Lung microvascular endothelial cell (primary cell): Measurements from ENCODE around the gene BSND. TPM values are rescaled to one million over a fixed set of nuclear protein-coding genes. Genes with fewer than 3 reads are reported as not detected.

Source experiments
- DNase-seq, 2 donors: peaks; one replicate each; pipeline versions ENCODE4 v3.0.0 to v3.0.0-alpha.2; 2010; ENCODE audit warnings: low read depth in 2 of 2
- total RNA-seq: library from RNA; depleted of rRNA; stranded (reverse); fragments of >200 nt; gene quantifications from 2 replicates; pipeline ENCODE4 v1.2.1, GENCODE V29; 2014

Gene BSND
- total RNA-seq, 1 donor from 2014 or later: not detected

DNA sequence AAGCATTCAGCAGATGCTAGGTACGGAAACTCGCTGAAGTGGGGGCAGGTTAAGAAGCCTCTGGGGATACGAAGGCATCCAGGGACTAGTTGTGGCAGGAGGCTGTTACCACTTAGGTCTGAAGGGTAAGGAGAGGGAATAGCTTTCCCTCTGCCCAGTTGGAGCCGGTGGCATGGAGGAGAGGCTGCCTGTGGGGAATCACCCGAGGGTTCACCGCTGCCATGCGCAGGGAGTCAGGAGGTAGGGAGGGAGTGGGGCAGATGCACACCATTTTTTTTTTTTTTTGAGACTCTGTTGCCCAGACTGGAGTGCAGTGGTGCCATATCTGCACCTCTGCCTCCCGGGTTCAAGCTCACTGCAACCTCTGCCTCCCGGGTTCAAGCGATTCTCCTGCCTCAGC, 46.7 kb downstream of the BSND start:
- DNase-seq: no peak

DNA sequence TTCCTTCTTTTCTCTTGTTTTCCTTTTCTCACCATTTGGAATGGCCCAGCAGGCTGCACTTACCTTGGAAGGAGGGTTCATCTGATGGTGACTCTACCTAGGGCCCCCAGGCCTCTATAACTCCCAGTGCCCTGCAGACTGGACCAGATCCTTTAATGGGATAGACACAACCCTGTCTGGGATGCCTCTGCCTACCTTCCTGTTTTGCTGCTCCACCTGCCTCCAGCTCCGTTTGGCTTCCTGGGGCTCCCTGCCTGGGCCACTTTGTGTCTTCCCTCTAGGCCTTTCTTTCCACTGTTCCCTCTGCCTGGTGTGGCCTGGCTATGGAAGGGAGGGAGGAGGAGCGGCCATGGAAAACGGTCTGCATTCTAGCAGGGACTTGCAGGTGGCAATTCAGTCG, 48.1 kb downstream of the BSND start:
- no peak for DNase-seq

DNA sequence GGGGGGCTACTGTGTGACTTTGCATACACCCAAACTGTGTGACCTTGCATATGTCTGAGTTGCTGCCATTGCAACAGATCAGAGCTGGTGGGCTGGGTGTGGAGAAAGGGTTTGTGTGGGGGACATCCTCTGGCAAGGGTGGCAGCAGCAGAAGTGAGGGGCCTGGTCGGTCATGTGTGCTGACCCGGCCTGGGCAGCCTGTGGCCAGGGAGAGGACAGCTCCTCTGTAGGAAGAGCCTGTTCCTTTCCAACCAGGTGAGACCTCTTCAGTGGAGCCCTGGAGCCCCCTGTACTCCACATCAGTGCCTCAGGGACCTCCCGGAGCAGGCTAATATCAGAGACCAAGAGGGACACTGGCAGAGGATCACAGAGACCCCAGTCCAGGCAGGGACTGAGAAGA, 48.9 kb downstream of the BSND start:
- no peak for DNase-seq

DNA sequence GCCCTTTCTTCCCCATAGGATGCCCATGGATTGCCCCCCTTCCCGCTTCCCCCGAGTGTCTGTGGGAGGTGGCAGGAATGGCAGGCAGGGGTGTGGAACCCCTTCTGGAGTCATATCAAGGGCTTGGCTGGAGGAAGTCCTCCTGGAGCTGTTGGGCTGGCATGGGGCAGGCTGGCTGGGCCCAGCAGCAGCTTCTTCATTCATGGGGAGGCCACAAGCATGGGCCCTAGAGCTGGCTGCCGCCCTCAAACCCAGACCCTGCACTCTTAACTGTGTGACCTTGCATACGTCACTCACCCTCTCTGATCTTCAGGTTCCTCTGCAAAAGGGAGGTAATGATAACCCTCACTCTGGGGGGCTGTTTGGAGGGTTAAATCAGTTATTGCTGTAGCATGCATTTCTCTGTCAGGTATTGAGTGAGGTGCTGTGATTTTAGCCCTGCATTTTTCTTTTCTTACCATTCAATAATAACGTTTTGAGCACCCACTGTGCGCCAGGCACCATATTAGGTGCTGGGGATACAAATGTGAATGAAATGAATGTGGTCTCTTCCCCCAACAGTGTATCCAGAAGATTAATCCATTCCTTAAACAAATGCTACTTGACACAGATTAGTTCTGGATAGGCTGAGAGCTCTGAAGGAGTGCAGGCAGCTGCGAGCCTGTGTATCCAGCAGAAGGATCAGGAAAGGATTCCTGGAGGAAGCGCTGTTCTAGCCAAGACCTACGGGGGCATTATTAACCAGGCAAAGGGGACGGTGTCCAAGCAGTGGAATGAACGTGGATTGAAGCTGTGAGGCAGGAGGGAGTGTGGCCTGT, 49.9 kb downstream of the BSND start:
- DNase-seq: no peak

DNA sequence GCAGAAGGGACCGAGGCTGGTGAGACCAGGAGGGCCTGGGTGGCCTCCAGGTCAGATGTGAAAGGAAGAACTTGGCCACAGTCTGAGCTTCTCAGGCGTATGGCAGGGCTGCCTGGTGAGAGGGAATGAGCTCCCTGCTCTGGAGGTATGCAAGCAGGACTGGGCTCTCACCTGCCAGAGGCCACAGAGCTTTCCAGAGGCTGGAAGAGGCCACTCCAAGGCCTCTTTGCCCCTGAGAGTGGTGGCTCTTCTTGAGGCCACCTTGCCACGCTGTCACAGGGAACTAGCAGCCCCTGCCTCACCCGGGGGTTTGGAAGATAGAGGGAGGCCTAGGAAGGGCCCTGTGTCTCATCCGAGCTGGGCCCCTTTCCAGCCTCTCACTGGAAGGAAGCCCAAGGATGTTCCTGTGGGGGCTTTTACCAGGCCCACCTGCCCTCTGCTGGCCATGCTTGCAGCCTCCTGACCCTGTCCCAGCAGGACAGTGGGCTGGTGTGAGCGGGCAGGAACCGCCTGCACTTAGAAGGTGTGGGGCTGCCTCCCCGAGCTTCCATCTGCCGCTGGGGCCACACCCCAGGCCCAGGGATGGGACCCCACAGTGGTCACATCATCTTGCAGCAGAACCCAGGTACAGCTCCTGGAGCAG, 50.7 kb downstream of the BSND start:
- no peak for DNase-seq

DNA sequence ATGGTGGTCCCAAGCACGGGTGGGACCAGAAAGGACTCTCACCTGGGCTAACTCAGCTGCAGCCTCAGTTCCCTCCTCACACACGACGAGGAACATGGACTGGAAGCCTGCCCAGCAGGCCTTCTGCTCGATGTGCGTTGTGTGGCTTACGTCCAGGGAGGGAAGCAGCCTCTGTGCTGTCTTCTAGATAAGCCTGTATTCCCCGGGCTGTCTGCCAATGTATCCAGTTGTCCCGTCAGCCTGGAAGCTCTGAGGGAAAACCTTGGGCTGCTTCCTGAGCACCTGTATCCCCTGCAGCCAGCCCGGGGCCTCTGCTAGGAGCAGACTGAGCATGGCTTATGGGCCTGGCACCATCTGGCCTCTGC, 51.2 kb downstream of the BSND start:
- DNase-seq: peak; percentile 76 to 83

DNA sequence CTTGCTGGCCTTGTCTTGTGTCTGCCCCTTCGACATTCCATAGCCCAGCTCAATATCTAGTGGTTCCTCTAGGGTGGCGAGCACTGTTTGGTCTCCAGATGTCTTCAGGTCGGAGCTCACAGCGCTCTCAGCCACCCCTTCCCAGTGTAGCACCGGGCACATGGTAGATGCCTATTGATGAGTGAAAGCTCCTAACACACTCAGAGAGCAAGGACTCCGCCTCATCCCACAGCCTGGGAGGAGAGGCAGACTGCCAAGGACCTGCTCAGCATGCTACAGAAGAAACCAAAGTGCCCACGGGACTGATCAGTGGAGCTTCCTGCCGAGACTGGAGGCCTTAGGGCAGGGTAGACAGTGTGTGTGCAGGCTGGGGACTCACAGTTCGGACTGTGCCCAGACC, 51.5 kb downstream of the BSND start:
- DNase-seq: peak in 1 of 2 donors; percentile 12

DNA sequence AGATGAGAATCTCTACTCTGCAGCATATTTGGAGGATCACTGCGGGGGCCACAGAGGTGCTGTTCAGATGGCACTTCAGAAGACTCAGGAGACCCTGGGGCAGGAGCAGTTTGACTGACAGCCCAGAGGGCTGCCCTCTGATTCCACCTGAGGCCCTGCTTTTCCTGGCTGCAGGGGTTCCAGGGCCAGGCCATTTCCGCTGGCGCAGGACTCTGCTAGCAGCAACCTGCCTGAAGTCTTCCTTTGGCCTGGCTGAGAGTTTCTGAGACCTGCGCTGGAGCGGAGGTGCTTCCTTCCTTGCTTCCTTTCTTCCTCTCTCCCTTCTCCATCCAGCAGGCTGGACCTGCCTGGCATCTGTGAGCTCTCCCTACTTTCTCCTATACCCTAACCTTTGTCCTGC, 52.4 kb downstream of the BSND start:
- DNase-seq: no peak

DNA sequence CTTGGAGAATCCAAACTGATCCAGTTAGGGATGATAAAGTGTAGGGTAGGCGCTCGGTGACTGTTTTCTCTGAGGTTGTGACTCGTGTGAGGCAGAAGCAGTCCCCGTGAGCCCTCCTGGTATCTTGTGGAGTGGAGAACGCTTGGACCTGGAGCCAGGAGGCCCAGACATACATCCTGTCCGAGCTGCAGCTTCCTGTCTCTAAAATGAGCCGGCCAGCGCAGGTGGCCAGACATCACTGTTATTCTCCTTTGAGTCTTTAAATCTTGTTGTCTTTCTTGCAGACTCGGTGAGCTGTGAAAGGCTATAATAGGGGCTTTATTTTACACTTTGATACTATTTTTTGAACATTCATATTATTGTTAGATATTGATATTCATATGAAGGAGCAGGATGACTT, 52.9 kb downstream of the BSND start:
- DNase-seq: peak; percentile 23 to 29

DNA sequence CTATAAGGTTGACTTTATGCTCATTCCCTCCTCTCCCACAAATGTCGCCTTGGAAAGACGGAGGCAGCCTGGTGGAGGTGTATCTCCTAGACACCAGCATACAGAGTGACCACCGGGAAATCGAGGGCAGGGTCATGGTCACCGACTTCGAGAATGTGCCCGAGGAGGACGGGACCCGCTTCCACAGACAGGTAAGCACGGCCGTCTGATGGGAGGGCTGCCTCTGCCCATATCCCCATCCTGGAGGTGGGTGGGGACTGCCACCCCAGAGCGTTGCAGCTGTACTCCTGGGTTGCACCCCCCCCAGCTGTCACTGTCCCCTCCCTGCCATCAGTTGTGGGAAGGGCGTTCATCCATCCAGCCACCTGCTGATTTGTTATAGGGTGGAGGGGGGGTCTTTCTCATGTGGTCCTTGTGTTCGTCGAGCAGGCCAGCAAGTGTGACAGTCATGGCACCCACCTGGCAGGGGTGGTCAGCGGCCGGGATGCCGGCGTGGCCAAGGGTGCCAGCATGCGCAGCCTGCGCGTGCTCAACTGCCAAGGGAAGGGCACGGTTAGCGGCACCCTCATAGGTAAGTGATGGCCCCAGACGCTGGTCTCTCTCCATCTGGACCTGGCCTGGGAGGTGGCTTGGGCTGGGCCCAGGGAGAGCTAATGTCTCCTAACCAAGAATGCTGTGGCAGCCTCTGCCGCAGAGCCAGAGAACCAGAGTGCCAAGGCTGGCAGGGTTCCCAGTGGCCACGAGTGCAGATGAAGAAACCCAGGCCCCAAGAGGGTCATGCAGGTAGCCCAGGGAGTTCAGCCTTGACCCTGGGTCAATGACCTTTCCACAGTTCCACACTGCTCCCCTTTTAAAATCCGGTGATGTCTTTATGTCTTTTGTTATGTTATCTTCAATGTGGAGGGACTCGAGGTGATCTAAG, 53.7 kb downstream of the BSND start:
- no peak for DNase-seq

DNA sequence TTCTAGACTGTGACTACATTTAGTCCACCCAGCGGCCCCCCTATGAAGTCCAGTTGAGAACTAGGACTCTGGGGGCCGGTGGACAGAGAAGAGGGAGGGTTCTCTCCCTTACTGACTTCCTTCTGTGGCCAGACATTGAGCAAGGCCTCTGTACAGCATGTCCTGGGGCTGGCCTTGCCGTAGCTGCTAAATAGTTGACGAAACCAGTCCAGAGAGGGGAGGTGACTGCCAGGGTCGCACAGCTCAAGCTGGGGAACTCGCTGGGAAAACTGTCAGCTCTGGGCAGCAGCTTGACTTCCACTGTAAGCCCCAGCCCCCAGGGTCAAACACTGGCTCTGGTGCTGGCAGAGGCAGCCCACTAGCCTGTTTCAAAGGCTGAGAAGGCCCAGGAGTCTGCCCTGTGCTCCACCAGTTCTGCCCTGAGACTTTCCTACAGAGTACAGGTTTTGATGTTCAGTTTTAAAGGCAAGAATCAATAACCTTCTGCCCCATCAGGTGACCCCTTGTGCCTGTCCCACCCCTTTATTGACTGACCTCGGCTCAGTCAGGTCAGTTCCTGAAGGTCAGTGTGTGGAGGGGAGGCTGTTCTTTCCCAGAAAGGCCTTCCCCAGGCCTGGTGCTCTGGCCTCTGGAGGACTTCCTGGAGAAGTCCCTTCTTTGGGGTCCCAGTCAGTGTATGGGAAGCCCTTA, 54.7 kb downstream of the BSND start:
- DNase-seq: no peak

DNA sequence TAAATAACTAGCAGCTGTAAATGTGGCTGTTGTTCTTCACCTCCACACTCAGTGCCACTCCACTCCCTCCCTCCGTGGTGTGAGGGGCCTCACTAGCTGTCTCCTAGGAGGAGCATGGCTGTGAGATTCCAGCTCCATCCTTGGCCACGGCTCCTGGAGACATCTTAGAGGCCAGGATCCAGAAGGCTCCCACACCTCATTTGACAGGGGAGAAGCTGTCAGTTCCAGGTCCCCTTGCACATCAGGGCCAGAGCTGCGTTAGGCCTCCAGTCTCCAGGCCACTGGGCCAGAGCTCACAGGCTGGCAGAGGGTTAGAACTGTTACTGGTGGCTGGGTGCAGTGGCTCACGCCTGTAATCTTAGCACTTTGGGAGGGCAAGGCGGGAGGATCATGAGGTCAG, 55.7 kb downstream of the BSND start:
- no peak for DNase-seq

DNA sequence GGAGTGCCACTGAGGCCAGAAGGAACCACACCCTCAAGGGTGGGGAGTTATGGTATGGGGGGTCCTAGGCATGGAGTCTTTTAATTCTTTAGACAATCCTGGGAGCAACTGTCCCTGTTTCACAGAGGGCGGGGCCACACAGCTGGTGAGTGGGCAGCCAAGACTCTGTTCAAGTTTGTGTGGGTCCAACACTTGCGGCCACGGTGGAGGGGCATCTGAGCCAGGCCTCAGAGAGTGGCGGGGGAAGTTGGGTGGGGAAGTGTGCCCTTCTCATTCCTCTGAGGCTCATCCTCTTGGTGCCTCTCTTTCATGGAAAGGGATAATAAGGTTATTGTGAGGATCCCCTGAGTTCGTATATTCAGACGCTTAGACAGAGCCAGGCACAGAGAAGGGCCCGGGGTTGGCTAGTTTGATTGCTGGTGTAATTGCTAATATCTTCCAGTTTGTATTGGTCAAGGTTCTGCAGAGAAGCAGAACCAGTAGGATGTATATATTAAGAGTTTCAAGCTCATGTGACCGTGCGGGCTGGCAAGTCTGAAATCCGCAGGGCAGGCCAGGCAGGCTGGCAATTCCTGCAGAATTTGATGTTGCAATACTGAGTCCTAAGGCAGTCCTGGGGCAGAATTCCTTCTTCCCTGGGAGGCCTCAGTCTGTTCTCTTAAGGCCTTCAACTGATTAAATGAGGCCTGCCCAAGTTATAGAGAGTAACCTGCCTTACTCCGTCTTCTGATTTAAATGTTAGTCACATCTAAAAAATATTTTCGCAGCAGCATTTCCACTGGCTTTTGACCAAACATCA, 56.5 kb downstream of the BSND start:
- DNase-seq: no peak

DNA sequence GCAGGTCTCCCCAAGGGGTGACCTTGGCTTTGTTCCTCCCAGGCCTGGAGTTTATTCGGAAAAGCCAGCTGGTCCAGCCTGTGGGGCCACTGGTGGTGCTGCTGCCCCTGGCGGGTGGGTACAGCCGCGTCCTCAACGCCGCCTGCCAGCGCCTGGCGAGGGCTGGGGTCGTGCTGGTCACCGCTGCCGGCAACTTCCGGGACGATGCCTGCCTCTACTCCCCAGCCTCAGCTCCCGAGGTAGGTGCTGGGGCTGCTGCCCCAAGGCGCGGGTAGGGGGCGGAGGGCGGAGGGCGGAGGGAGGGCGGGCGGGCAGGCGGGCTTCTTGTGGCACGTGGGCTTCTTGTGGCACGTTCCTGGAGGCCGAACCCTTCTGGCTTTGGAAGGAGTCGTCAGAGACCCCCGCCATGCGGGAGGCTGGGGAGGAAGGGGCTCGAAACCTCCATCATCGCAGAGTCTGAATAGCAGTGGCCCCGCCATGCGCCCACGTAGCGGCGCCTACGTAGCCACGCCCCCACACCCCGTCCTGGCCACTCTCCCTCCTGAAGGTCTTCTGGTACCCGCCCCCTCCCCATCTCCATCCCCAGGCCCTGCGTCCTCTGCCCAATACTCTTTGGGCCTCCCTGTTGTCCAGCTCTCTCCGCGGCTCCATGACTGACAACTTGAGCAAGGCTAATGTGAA, 57.4 kb downstream of the BSND start:
- no peak for DNase-seq

DNA sequence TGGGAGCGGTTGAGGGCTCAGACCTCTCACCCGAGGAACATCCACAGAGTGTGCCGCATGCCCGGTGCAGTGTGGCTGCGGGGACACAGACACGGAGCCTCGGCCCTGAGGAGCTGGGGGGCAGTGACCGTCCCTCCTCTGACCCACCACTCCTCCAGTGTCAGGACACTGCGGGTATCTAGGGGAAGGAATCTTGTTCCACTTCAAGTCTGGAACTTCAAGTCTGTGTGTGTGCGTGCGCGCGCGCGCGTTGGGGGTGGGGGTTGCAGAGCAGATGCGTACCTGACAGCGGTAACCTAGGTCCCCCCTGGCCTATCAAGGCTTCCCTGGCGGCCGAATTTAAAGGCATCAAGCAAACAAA, 57.9 kb downstream of the BSND start:
- no peak for DNase-seq

DNA sequence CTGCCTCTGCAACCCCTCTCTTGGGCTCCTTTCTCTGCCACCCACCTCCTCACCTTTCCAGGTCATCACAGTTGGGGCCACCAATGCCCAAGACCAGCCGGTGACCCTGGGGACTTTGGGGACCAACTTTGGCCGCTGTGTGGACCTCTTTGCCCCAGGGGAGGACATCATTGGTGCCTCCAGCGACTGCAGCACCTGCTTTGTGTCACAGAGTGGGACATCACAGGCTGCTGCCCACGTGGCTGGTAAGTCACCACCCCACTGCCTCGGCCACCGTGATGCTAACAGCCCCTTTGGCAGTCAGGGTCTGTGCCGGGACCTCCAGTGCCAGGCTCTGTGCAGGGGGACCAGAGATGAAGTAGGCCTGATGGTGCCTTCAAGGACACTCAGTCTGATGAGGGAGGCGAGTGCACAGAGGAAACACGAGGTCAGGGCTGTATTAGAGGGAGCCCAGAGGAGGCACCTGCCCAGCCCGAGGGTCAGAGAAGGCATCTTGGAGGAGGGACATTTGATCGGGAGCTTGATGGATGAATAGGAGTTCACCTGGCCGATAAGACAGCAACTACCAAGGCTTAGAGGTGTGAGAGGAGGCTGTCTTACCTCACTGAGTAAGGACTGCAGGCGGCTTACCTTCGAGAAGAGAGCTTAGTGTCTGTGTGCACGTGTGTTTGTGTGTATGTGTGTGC, 58.7 kb downstream of the BSND start:
- no peak for DNase-seq

DNA sequence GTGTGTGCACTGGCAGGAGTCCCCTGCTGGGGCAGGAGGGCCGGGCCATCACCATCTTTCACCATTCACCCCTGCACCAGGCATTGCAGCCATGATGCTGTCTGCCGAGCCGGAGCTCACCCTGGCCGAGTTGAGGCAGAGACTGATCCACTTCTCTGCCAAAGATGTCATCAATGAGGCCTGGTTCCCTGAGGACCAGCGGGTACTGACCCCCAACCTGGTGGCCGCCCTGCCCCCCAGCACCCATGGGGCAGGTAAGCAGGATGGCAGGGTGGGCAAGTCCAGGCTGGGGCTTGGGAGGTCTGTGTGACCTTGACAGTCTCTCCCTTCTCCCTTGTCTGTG, 59.2 kb downstream of the BSND start:
- no peak for DNase-seq

DNA sequence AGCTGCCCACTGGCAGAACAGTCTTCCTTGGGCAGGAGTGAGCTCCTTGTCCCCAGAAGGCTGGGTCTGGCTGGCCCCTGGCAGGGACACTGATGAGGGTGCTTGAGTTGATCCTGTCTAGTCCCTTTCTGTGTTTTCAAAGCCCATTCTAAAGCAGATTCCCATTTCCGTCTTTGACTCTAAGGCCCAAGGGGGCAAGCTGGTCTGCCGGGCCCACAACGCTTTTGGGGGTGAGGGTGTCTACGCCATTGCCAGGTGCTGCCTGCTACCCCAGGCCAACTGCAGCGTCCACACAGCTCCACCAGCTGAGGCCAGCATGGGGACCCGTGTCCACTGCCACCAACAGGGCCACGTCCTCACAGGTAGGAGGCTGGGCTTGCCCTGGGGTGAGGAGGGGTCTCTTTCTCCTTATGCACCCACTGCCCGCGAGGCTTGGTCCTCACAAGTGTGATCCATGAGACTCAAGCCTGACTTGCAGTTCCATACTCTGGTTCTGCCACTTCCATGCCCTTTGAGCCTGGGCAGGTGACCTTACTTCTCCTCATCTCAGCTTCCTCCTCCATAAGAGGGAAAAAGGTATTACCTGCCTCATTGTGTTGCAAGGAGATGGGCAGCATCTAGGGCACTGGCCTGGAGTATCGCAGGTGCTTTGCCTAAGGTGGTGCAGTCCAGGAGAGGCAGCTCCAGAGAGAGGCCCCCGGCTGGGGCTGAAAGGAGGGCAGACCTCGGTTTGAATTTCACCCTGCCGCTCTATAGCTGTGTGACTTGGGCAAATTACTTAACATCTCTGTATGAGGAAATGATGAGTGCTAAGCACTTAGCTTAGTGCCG, 60.8 kb downstream of the BSND start:
- no peak for DNase-seq
